ENCODE measurements around the gene CCSER1. TPM values are rescaled to one million over a fixed set of nuclear protein-coding genes. Genes with fewer than 3 reads are reported as not detected.
"Not testable (repeated sequence)": the region's sequence is repeated elsewhere in the genome, so short reads cannot be mapped to it uniquely, and the experiment has no call there.

CCSER1 gene
- total RNA-seq, 1 donor, result under 0.01 TPM

- TF ChIP-seq CTCF (IDR thresholded peaks at IDR 0.05; ENCODE audit: insufficient read depth, low read length), result no peak
- DNase-seq (ENCODE audit: low read depth), result no peak
- H3K4me3 ChIP-seq (ENCODE audit: low read depth, low read length), result no peak overlapping the region
Measured at GRCh38 chr4:91127192-91127591, 1000.0 kb downstream of the CCSER1 start.

- no peak overlapping the region for H3K4me3 ChIP-seq (ENCODE audit: low read depth, low read length)
- DNase-seq (ENCODE audit: low read depth), result no peak
- TF ChIP-seq CTCF (IDR thresholded peaks at IDR 0.05; ENCODE audit: insufficient read depth, low read length), result no peak
Measured at GRCh38 chr4:91127831-91128230, 1000.6 kb downstream of the CCSER1 start.

GRCh38 chr4:91128519-91128918, 1001.3 kb downstream of the CCSER1 start:
- TF ChIP-seq CTCF (IDR thresholded peaks at IDR 0.05; ENCODE audit: insufficient read depth, low read length), result no peak
- DNase-seq (ENCODE audit: low read depth), result no peak
- no peak overlapping the region for H3K4me3 ChIP-seq (ENCODE audit: low read depth, low read length)

- TF ChIP-seq CTCF (IDR thresholded peaks at IDR 0.05; ENCODE audit: insufficient read depth, low read length), result no peak
- no peak for DNase-seq (ENCODE audit: low read depth)
Measured at GRCh38 chr4:91147067-91147466, 1019.9 kb downstream of the CCSER1 start.

GRCh38 chr4:91154041-91154440, 1026.8 kb downstream of the CCSER1 start:
- H3K4me3 ChIP-seq (ENCODE audit: low read depth, low read length); DNase-seq (ENCODE audit: low read depth): not testable (repeated sequence)

More at GRCh38 chr4:91147067-91147466, 1019.9 kb downstream of the CCSER1 start:
- no peak overlapping the region for H3K4me3 ChIP-seq (ENCODE audit: low read depth, low read length)

- H3K4me3 ChIP-seq (ENCODE audit: low read depth, low read length); DNase-seq (ENCODE audit: low read depth): not testable (repeated sequence)
Measured at GRCh38 chr4:91167864-91168653, 1040.9 kb downstream of the CCSER1 start.

GRCh38 chr4:91170768-91171167, 1043.6 kb downstream of the CCSER1 start:
- TF ChIP-seq CTCF (IDR thresholded peaks at IDR 0.05; ENCODE audit: insufficient read depth, low read length), result no peak
- no peak overlapping the region for H3K4me3 ChIP-seq (ENCODE audit: low read depth, low read length)
- no peak for DNase-seq (ENCODE audit: low read depth)

GRCh38 chr4:91171217-91171616, 1044.0 kb downstream of the CCSER1 start:
- DNase-seq (ENCODE audit: low read depth), result no peak
- no peak overlapping the region for H3K4me3 ChIP-seq (ENCODE audit: low read depth, low read length)
- no peak for TF ChIP-seq CTCF (IDR thresholded peaks at IDR 0.05; ENCODE audit: insufficient read depth, low read length)

GRCh38 chr4:91185061-91185460, 1057.9 kb downstream of the CCSER1 start:
- H3K4me3 ChIP-seq (ENCODE audit: low read depth, low read length); DNase-seq (ENCODE audit: low read depth): not testable (repeated sequence)

Measured in fibroblast of the aortic adventitia (primary cell).